Activated naive CD8-positive, alpha-beta T cell treated with anti-CD3 and anti-CD28 coated beads, Interleukin-2, amount 10 ng/mL, durations not matched to agents 7 days and 5 days (primary cell): Measurements from ENCODE around the gene PRR7. TPM values are rescaled to one million over a fixed set of nuclear protein-coding genes. Genes with fewer than 3 reads are reported as not detected.
A peak's percentile ranks its signal among the peaks of the same experiment; 100 is the strongest.

Experiments
- ATAC-seq: fragments of 150-1000 bp; cut with Tn5 transposase; one replicate; pipeline ENCODE4 v1.10.0; 2021; ENCODE audit warnings: low read depth, moderate library complexity
- POLR2A ChIA-PET: fragments of 350-600 bp; sonication (Branson Sonifier 250); formaldehyde crosslinking; loops from one replicate; lab custom pipeline; 2021; ENCODE audit warnings: antibody characterized with exemption; lab: Charles Lee
- DNase-seq: peaks from one replicate; pipeline ENCODE4 v3.0.0; 2021
- H3K27ac Mint-ChIP-seq: one replicate; pipeline ENCODE4 v1.8.0; 2022; ENCODE audit warnings: mild to moderate bottlenecking, mixed read lengths
- H3K27me3 Mint-ChIP-seq: one replicate; pipeline ENCODE4 v1.8.0; 2022; ENCODE audit warnings: mild to moderate bottlenecking, moderate library complexity, mixed read lengths
- H3K36me3 Mint-ChIP-seq: one replicate; pipeline ENCODE4 v1.8.0; 2021; ENCODE audit warnings: mild to moderate bottlenecking, mixed read lengths
- H3K4me1 Mint-ChIP-seq: one replicate; pipeline ENCODE4 v1.8.0; 2021; ENCODE audit warnings: mixed read lengths
- H3K4me3 Mint-ChIP-seq: one replicate; pipeline ENCODE4 v1.8.0; 2022; ENCODE audit warnings: mild to moderate bottlenecking, moderate library complexity, mixed read lengths
- H3K9me3 Mint-ChIP-seq: one replicate; pipeline ENCODE4 v1.8.0; 2021; ENCODE audit warnings: mixed read lengths
- total RNA-seq, 2 experiments: library from RNA; stranded (reverse); gene quantifications; one replicate each; pipeline ENCODE4 v1.2.3, GENCODE V29; 2021

The PRR7 gene
- total RNA-seq, 2 experiments from 2014 or later = 10.0 to 10.6 TPM

DNA sequence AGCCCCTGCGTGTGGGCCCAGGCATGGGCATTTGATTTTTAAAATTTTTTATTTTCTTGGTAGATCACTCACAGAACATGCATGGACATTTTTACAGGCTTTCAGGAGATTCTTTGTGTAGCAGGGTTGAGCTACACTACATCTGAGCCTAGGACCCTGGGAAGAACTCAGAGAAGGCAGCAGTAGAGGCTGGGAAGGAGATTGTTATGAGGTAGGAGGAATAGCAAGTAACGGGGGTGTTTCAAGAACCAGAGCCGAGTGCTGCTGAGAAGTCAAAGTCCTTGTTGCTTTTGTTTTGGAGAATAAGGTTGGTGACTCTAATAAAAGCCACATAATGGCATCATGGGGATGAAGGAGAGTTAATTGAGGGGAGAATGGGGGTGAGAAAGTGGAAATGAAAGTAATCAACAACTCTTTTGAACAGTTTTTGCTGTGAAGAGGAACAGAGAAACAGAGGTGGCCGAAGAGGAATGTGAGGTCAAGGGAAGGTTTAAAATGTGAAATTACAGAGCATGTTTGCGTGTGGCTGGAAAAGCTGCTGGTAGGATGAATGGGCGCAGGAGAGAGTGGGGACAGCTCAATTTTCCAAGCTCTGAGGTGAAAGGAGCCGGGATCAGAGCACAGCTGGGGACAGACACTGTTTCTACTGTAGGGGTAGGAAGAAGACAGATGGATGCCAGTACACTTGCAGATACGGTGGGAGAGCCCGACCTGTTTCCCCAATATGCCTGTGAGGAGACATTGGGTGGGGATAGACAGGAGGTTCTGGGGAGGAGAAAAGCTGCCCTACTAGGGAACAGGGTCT lies 55.5 kb downstream of the PRR7 start:
- H3K36me3 Mint-ChIP-seq = peaks cover 2% of the 10 kb centered on the region

DNA sequence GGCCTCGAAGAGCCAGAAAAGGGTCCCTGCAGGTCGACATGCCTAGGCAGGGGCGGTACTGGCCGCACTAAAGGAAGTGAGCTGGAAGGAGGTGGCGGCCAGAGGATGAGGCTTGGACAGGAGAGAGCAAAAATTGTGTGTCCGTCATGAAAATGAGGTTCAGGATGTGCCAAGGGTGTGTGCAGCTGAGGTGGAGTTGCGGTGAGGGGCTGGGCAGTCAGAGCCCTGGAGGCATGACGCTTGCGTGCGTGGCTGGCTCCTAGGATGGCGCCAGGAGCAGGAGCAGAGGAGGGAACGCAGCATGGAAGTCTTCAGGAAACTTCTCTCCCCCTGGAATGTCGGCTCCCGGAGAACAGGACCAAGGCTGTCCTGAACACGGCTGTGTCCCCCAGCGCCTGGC lies 56.3 kb downstream of the PRR7 start:
- Mint-ChIP-seq H3K4me1 (peaks cover 21% of the 10 kb centered on the region), H3K4me3 (no peak overlapping the region), H3K27ac (no peak overlapping the region), H3K9me3 (no peaks in the 10 kb centered on the region), H3K36me3 (peaks cover 4% of the 10 kb centered on the region), H3K27me3 (peaks cover 17% of the 10 kb centered on the region)
- DNase-seq (no peak), ATAC-seq (no peak)
- POLR2A ChIA-PET = interaction anchor here (1.2 to 2.8 kb wide), 2 partner anchors 31 to 48 kb away, joined by 3 to 19 read pairs; no protein-coding TSS in a partner anchor

More for the DNA sequence above, 55.5 kb downstream of the PRR7 start:
- Mint-ChIP-seq H3K27ac (peak overlapping the region; percentile 39), H3K9me3 (no peaks in the 10 kb centered on the region), H3K4me3 (no peak overlapping the region), H3K27me3 (peaks cover 17% of the 10 kb centered on the region), H3K4me1 (peaks cover 23% of the 10 kb centered on the region)
- ATAC-seq = no peak
- no peak for DNase-seq
- POLR2A ChIA-PET = interaction anchor here (1.1 to 2.8 kb wide), 4 partner anchors 30 to 652 kb away, joined by 3 to 19 read pairs (median 6); partner anchors contain the start of gene NHP2

DNA sequence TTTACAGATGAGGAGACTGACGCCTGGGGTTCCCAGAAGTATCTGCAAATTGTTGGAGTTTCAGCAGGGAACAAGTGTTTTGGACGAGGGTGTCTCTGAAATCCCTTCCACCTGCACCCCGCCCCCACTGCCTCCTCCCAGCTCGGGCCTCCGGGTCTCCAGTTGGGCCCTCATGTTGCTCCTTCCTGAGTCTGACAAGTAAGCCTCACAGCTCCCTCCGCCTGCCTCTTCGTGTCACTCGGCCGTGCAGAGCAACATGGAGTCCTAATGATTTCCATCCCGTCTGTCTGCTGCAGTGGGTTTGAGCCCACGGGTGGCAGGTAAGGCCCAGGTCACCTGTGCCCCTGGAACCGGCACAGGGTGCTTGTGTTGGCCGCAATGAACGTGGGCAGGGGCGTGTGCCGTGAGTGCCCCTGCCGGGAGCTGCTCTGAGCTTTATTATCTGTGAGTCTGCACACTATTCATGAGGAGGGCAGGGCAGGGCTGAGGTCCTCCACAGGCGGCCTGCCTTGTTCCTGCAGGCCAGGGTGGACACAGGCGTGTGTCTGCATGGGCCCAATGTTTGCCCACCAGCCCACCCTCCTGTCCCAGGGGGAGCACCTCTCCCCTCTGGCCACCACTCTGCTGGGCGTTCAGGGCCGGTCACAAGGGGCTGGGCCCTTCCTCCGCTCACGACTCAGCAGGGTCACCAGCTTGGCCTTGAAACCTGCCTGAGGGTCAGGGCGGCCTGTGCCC lies 56.9 kb downstream of the PRR7 start:
- peaks cover 5% of the 10 kb centered on the region for H3K36me3 Mint-ChIP-seq
- H3K4me1 Mint-ChIP-seq = peaks cover 16% of the 10 kb centered on the region
- POLR2A ChIA-PET = interaction anchor here (2.8 kb wide), 1 partner anchor 48 kb away, joined by 19 read pairs; no protein-coding TSS in a partner anchor
- DNase-seq (no peak), ATAC-seq (no peak)
- no peaks in the 10 kb centered on the region for H3K9me3 Mint-ChIP-seq
- peaks cover 13% of the 10 kb centered on the region for H3K27me3 Mint-ChIP-seq
- no peak overlapping the region for H3K27ac Mint-ChIP-seq
- no peak overlapping the region for H3K4me3 Mint-ChIP-seq

DNA sequence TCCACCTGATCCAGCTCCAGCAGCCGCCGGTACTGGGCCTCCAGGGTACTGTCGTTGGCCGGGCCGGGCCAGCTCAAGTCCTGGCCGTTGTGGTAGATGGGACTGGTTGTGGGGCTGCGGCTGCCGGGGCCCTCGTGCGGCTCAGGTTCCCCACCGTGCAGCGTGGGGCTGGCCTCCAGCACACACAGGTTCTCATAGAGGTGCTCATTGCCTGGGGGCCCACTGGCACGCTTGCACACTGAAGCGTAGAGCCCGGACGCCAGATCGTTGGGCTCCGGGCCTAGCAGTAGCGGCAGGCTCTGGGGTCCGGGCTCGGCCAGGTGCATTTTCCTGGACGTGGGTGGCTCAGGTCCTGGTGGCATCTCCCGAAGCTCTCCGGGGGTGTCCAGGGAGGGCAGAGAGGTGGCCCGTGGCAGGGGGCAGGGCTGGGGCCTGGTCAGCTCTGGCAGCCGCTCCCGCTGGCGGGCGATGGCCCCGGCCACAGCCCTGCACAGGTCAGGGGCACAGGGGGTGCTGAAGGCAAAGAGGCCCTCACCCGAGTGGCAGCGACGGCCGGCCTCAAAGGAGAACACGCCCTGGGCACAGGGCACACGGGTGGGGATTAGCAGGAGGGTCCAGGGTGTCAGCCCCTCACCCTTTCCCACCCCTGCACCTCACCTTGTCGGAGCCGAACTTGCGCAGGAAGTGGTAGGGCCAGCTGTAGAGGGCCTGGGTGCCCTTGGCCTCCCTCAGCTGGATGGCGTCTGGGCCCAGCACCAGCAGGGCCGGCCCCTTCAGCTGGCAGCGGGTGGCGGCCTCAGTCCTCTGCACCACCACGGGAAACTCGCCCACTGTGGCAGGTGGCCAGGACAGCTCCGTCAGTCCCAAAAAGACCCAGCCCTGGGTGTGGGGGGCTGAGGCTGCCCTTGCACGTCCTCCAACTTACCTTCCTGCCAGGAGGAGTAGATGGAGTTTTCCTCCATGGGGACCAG lies 57.8 kb downstream of the PRR7 start:
- Mint-ChIP-seq H3K4me3 (no peak overlapping the region), H3K27me3 (peaks cover 7% of the 10 kb centered on the region), H3K36me3 (peaks cover 5% of the 10 kb centered on the region), H3K9me3 (no peaks in the 10 kb centered on the region), H3K27ac (no peak overlapping the region), H3K4me1 (peaks cover 14% of the 10 kb centered on the region)
- POLR2A ChIA-PET = interaction anchor here (0.6 kb wide), 1 partner anchor 75 kb away, joined by 4 read pairs; no protein-coding TSS in a partner anchor
- ATAC-seq = no peak
- no peak for DNase-seq

DNA sequence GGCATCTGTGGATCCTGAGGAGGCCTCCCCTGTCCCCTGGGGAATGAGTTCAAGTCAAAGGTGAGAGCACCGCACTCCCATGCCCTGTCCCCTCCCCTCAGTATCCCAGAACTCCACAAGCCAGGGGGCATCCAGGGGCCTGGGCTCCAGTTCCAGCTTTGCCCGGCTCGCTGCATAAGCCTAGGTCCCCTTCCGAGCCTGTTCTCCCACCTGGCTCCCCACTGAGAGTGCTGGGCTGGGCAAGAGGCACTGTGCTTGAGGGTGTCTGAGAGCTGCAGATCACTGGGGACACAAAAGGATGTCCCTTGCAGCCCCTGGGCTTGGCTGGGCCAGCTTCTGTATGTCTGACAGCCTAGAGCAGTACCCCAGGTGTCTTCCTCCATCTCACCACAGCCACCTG lies 58.5 kb downstream of the PRR7 start:
- Mint-ChIP-seq H3K27ac (no peak overlapping the region), H3K9me3 (no peaks in the 10 kb centered on the region), H3K4me3 (no peak overlapping the region), H3K36me3 (peaks cover 6% of the 10 kb centered on the region), H3K4me1 (peaks cover 17% of the 10 kb centered on the region), H3K27me3 (peaks cover under 1% of the 10 kb centered on the region)
- DNase-seq = no peak
- POLR2A ChIA-PET = interaction anchor here (0.6 to 1.2 kb wide), 2 partner anchors 32 to 75 kb away, joined by 3 to 4 read pairs; no protein-coding TSS in a partner anchor
- no peak for ATAC-seq

Other genes starting within 250 kb of the PRR7 start
- 10 to 100 TPM; 39.0 to 46.6 TPM for gene RAB24, start 143.1 kb upstream of the PRR7 start, total RNA-seq
- 100 to 1,000 TPM; 104 TPM for gene PRELID1, start 143.0 kb upstream of the PRR7 start, total RNA-seq
- gene MXD3, start 134.9 kb upstream of the PRR7 start, total RNA-seq = 10 to 100 TPM; 85.0 to 94.0 TPM
- gene LMAN2, start 95.1 kb upstream of the PRR7 start, total RNA-seq = 100 to 1,000 TPM; 110 to 116 TPM
- gene RGS14, start 88.9 kb upstream of the PRR7 start, total RNA-seq = 100 to 1,000 TPM; 113 to 124 TPM
- 1 to 10 TPM; 1.9 to 2.1 TPM for gene SLC34A1, start 62.4 kb upstream of the PRR7 start, total RNA-seq
- not detected for gene PFN3, start 46.2 kb upstream of the PRR7 start, total RNA-seq
- gene F12, start 37.2 kb upstream of the PRR7 start, total RNA-seq = 1 to 10 TPM; 2.2 to 2.8 TPM
- 100 to 1,000 TPM; 181 to 186 TPM for gene GRK6, start 20.1 kb upstream of the PRR7 start, total RNA-seq
- 10 to 100 TPM; 82.5 to 87.0 TPM for gene DBN1, start 26.8 kb downstream of the PRR7 start, total RNA-seq
- 10 to 100 TPM; 51.6 to 60.6 TPM for gene PDLIM7, start 50.8 kb downstream of the PRR7 start, total RNA-seq
- 1 to 10 TPM; 3.7 to 6.0 TPM for gene DOK3, start 63.0 kb downstream of the PRR7 start, total RNA-seq
- gene DDX41, start 70.1 kb downstream of the PRR7 start, total RNA-seq = 100 to 1,000 TPM; 132 to 135 TPM
- gene FAM193B, start 107.7 kb downstream of the PRR7 start, total RNA-seq = 100 to 1,000 TPM; 142 to 153 TPM
- gene TMED9, start 145.4 kb downstream of the PRR7 start, total RNA-seq = 10 to 100 TPM; 81.0 to 83.2 TPM
- 10 to 100 TPM; 26.2 to 28.5 TPM for gene B4GALT7, start 153.3 kb downstream of the PRR7 start, total RNA-seq